K562 (cell line): ENCODE data around the gene NDUFAB1.

Experiments
- ATF3 ChIP-seq, 2 experiments: fragments of 450-650 bp in 1 of 2; sonication (generic) in 1 of 2; formaldehyde crosslinking in 1 of 2; IDR thresholded peaks in 1 of 2; conservative IDR thresholded peaks in 1 of 2; 2 replicates each; pipeline versions ENCODE4 v1.6.1 to v1.8.1; 2016 to 2023; ENCODE audit warnings: mild to moderate bottlenecking in 2 of 2, moderate library complexity in 2 of 2, inconsistent platforms in 1 of 2, missing genetic modification reagents in 1 of 2
- CTCF ChIP-seq, 3 experiments: IDR thresholded peaks in 2 of 3; conservative IDR thresholded peaks in 1 of 3; 2 replicates each; pipeline ENCODE4 v1.5.1; 2011 to 2012; ENCODE audit warnings: low read length in 3 of 3, mild to moderate bottlenecking in 3 of 3, control low read depth in 2 of 3, improper control_type of control experiment in 1 of 3, inconsistent platforms in 1 of 3, low read depth in 1 of 3, mixed read lengths in 1 of 3, moderate library complexity in 1 of 3; ENCODE audit not compliant: insufficient read depth in 2 of 3
- GTF2E2 ChIP-seq: fragments of 200-800 bp; sonication (Bioruptor generic); IDR thresholded peaks from 2 replicates; pipeline ENCODE4 v1.6.1; 2016; ENCODE audit warnings: missing genetic modification characterization, missing compliant biosample characterization
- HCFC1 ChIP-seq: IDR thresholded peaks from 2 replicates; pipeline ENCODE4 v1.6.1; 2012; ENCODE audit warnings: low read depth, low read length, improper control_type of control experiment
- KDM2B ChIP-seq: fragments of 250-450 bp; sonication (Bioruptor Pico); IDR thresholded peaks from 2 replicates; pipeline ENCODE4 v1.8.0; 2021; ENCODE audit warnings: mild to moderate bottlenecking, moderate library complexity
- NFXL1 ChIP-seq: fragments of 450-650 bp; formaldehyde crosslinking; IDR thresholded peaks from 2 replicates; pipeline ENCODE4 v1.4.0; 2021; ENCODE audit warnings: mild to moderate bottlenecking
- PHB2 ChIP-seq: fragments of 450-650 bp; IDR thresholded peaks from 2 replicates; pipeline ENCODE4 v1.6.1; 2017; ENCODE audit warnings: low read depth
- POLR2A ChIP-seq: fragments of 450-650 bp; conservative IDR thresholded peaks from 2 replicates; pipeline ENCODE4 v1.6.1; 2016
- PPARD ChIP-seq: fragments of 250-450 bp; sonication (Bioruptor Pico); IDR thresholded peaks from 2 replicates; pipeline ENCODE4 v1.8.0; 2022; ENCODE audit warnings: inconsistent platforms, mild to moderate bottlenecking, moderate library complexity
- TCF7L2 ChIP-seq: fragments of 150-350 bp; IDR thresholded peaks from 2 replicates; pipeline ENCODE4 v1.6.1; 2016; ENCODE audit warnings: low read depth, mild to moderate bottlenecking, low read length, moderate library complexity
- ZNF740 ChIP-seq, 3 experiments: fragments of 200-800 bp in 1 of 3; sonication (Bioruptor generic) in 1 of 3; sonication (generic) in 1 of 3; formaldehyde crosslinking in 1 of 3; IDR thresholded peaks; 2 replicates each; pipeline versions ENCODE4 v1.6.1 to v1.8.0; 2016 to 2022; ENCODE audit warnings: mild to moderate bottlenecking in 2 of 3, missing compliant biosample characterization in 2 of 3, missing genetic modification characterization in 2 of 3, missing genetic modification reagents in 1 of 3
- TF ChIP-seq, protein P1 (sequence below): sonication (generic); formaldehyde crosslinking; IDR thresholded peaks from 2 replicates; pipeline ENCODE4 v1.8.1; 2023; ENCODE audit warnings: mild to moderate bottlenecking, missing genetic modification reagents, moderate library complexity
- TF ChIP-seq, protein P2 (sequence below), 2 experiments: fragments of 450-650 bp; IDR thresholded peaks; 2 replicates each; pipeline ENCODE4 v1.6.1; 2016

DNA sequence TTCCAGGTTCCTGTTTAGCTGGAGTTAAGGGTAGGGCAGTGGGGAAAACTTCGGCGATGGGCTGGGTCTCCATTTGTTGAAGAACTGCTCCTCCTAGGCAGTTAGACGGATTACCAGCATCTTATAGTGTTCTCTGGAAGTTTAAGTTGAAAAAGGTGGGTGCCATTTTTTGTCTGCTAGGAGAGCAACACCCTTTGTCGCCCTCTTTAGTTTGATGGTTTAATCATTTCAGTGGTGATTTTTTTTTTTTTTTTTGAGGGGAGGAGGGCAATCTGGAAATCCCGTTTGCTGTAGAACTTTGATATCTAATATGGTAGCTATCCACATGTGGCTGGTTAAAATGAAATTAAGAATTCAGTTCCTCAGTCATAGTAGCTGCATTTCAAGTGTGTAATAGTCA is 34.5 kb downstream of the NDUFAB1 start:
- TF ChIP-seq TCF7L2, result no peak
- TF ChIP-seq, protein P1, sequence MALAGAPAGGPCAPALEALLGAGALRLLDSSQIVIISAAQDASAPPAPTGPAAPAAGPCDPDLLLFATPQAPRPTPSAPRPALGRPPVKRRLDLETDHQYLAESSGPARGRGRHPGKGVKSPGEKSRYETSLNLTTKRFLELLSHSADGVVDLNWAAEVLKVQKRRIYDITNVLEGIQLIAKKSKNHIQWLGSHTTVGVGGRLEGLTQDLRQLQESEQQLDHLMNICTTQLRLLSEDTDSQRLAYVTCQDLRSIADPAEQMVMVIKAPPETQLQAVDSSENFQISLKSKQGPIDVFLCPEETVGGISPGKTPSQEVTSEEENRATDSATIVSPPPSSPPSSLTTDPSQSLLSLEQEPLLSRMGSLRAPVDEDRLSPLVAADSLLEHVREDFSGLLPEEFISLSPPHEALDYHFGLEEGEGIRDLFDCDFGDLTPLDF (CRISPR knock-in tag), result no peak
- no peak for TF ChIP-seq POLR2A
- TF ChIP-seq, protein P2, sequence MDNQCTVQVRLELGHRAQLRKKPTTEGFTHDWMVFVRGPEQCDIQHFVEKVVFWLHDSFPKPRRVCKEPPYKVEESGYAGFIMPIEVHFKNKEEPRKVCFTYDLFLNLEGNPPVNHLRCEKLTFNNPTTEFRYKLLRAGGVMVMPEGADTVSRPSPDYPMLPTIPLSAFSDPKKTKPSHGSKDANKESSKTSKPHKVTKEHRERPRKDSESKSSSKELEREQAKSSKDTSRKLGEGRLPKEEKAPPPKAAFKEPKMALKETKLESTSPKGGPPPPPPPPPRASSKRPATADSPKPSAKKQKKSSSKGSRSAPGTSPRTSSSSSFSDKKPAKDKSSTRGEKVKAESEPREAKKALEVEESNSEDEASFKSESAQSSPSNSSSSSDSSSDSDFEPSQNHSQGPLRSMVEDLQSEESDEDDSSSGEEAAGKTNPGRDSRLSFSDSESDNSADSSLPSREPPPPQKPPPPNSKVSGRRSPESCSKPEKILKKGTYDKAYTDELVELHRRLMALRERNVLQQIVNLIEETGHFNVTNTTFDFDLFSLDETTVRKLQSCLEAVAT (IDR thresholded peaks at IDR 0.05), result no peak
- no peak for TF ChIP-seq PPARD
- 0 out of 6 replicates have a peak, but pooled peaks of 2 of the 3 experiments have one; percentile 4 to 10 for TF ChIP-seq CTCF (IDR thresholded peaks at IDR 0.05 in 2 of 3, conservative IDR thresholded peaks at IDR 0.05 in 1 of 3; ENCODE audit: insufficient read depth in 2 of 3, low read depth in 1 of 3, low read length in 3 of 3)
- TF ChIP-seq ZNF740 (CRISPR knock-in tag; IDR thresholded peaks at IDR 0.05), result no peak
- no peak for TF ChIP-seq ZNF740 (tag; IDR thresholded peaks at IDR 0.05)
- TF ChIP-seq HCFC1, result no peak
- no peak for TF ChIP-seq NFXL1
- TF ChIP-seq PHB2, result no peak
- no peak for TF ChIP-seq ATF3 (IDR thresholded peaks at IDR 0.05)
- no peak for TF ChIP-seq ATF3 (CRISPR knock-in tag; conservative IDR thresholded peaks at IDR 0.05)
- no peak for TF ChIP-seq KDM2B (CRISPR knock-in tag)
- no peak for TF ChIP-seq GTF2E2 (tag)
